GM12878 (cell line): ENCODE measurements around the gene SRSF7. TPM values are rescaled to one million over a fixed set of nuclear protein-coding genes. Genes with fewer than 3 reads are reported as not detected.

Source experiments
- BRCA1 ChIP-seq: IDR thresholded peaks from 2 replicates; pipeline ENCODE4 v1.6.1; 2011; ENCODE audit warnings: low read depth, low read length, improper control_type of control experiment
- CEBPZ ChIP-seq: fragments of 150-350 bp; IDR thresholded peaks from 2 replicates; pipeline ENCODE4 v1.6.1; 2016; ENCODE audit warnings: low read depth, low read length
- CUX1 ChIP-seq: IDR thresholded peaks from 2 replicates; pipeline ENCODE4 v1.6.1; 2012; ENCODE audit warnings: improper control_type of control experiment, low read depth, low read length; ENCODE audit not compliant: insufficient replicate concordance
- EED ChIP-seq: sonication (generic); IDR thresholded peaks from 2 replicates; pipeline ENCODE4 v1.6.1; 2016; ENCODE audit warnings: antibody characterized with exemption, low read depth
- EGR1 ChIP-seq, 2 experiments: IDR thresholded peaks; 1 replicate in 1 of 2; 2 replicates in 1 of 2; pipeline ENCODE4 v1.6.1; 2011 to 2012; ENCODE audit warnings: low read depth in 2 of 2, low read length in 2 of 2, borderline replicate concordance in 1 of 2, mild to moderate bottlenecking in 1 of 2, moderate library complexity in 1 of 2
- HDAC2 ChIP-seq: fragments of 200-600 bp; sonication (generic); IDR thresholded peaks from 2 replicates; pipeline ENCODE4 v1.6.1; 2017
- KLF5 ChIP-seq: fragments of 450-650 bp; IDR thresholded peaks from 2 replicates; pipeline ENCODE4 v1.6.1; 2014; ENCODE audit warnings: mild to moderate bottlenecking; ENCODE audit not compliant: partially characterized antibody
- MTA3 ChIP-seq: IDR thresholded peaks from 2 replicates; pipeline ENCODE4 v1.6.1; 2012; ENCODE audit warnings: low read length, inconsistent platforms, borderline replicate concordance
- PKNOX1 ChIP-seq: fragments of 450-650 bp; IDR thresholded peaks from 2 replicates; pipeline ENCODE4 v1.6.1; 2016; ENCODE audit warnings: mild to moderate bottlenecking
- TCF7 ChIP-seq: IDR thresholded peaks from 2 replicates; pipeline ENCODE4 v1.6.1; 2014; ENCODE audit warnings: antibody characterized with exemption, borderline replicate concordance
- USF2 ChIP-seq: IDR thresholded peaks from 2 replicates; pipeline ENCODE4 v1.6.1; 2011; ENCODE audit warnings: low read depth, low read length, improper control_type of control experiment, borderline replicate concordance
- ZZZ3 ChIP-seq: IDR thresholded peaks from 2 replicates; pipeline ENCODE4 v1.6.1; 2011; ENCODE audit warnings: low read depth; ENCODE audit not compliant: control insufficient read depth, insufficient read length
- polyA plus RNA-seq, 11 experiments: library from polyadenylated mRNA; depleted of rRNA in 4 of 11; unstranded in 6 of 11; stranded (reverse) in 5 of 11; fragments of >200 nt; fragmentation: Nextera tagmentation in 4 of 11; fragmentation: Illumina TruSeq in 1 of 11; extraction: Ambion mirVana in 4 of 11; extraction: Trizol in 1 of 11; gene quantifications; 1 replicate in 1 of 11; 2 replicates in 10 of 11; pipeline versions ENCODE4 v1.2.1 to v1.2.3, GENCODE V29; 2011 to 2016; ENCODE audit warnings: inconsistent platforms in 2 of 11, missing spikeins in 2 of 11, low read depth in 1 of 11
- total RNA-seq, 4 experiments: library from RNA; depleted of rRNA in 3 of 4; stranded (reverse); fragments of >200 nt in 3 of 4; fragmentation: Illumina TruSeq in 1 of 4; extraction: Trizol in 1 of 4; gene quantifications; 2 replicates each; pipeline versions ENCODE4 v1.2.1 to v1.2.3, GENCODE V29; 2013 to 2021
- TF ChIP-seq, protein P1 (sequence below): fragments of 450-650 bp; IDR thresholded peaks from 2 replicates; pipeline ENCODE4 v1.6.1; 2016; ENCODE audit warnings: mild to moderate bottlenecking
- TF ChIP-seq, protein P2 (sequence below), 3 experiments: IDR thresholded peaks in 2 of 3; conservative IDR thresholded peaks in 1 of 3; 2 replicates each; pipeline ENCODE4 v1.5.1; 2011; ENCODE audit warnings: low read depth in 3 of 3, low read length in 3 of 3, mild to moderate bottlenecking in 3 of 3, control low read depth in 2 of 3, moderate library complexity in 2 of 3, inconsistent platforms in 1 of 3, mixed read lengths in 1 of 3; ENCODE audit not compliant: control insufficient read depth in 2 of 3, insufficient read depth in 1 of 3; ENCODE audit errors: extremely low read depth in 1 of 3

The SRSF7 gene
- total and polyA plus RNA-seq, 10 of the 15 experiments (the other 5 are each of a cell fraction or from before 2014, with no cell fraction given) = 205 to 785 (median 408) TPM

- TF ChIP-seq CEBPZ = no peak
- 0 out of 2 replicates have a peak, but pooled peaks have one; percentile 8 for TF ChIP-seq EED
- TF ChIP-seq CUX1 = no peak
- TF ChIP-seq MTA3 = peak; percentile 45; the same call in 1 of the 2 replicates
- no peak for TF ChIP-seq PKNOX1
- TF ChIP-seq, protein P1, sequence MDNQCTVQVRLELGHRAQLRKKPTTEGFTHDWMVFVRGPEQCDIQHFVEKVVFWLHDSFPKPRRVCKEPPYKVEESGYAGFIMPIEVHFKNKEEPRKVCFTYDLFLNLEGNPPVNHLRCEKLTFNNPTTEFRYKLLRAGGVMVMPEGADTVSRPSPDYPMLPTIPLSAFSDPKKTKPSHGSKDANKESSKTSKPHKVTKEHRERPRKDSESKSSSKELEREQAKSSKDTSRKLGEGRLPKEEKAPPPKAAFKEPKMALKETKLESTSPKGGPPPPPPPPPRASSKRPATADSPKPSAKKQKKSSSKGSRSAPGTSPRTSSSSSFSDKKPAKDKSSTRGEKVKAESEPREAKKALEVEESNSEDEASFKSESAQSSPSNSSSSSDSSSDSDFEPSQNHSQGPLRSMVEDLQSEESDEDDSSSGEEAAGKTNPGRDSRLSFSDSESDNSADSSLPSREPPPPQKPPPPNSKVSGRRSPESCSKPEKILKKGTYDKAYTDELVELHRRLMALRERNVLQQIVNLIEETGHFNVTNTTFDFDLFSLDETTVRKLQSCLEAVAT = peak; percentile 98
- TF ChIP-seq EGR1 (IDR thresholded peaks at IDR 0.05; ENCODE audit: borderline replicate concordance in 1 of 2, low read depth in 2 of 2, low read length in 2 of 2) = peak in 1 of 2 experiments; percentile 5; a peak in 1 of 3 replicates
- no peak for TF ChIP-seq HDAC2
- TF ChIP-seq BRCA1 = no peak; the same call in 1 of the 2 replicates
- TF ChIP-seq ZZZ3 = no peak
- peak; percentile 63; the same call in 1 of the 2 replicates for TF ChIP-seq TCF7
- no peak for TF ChIP-seq USF2
- TF ChIP-seq KLF5 = peak; percentile 95
- TF ChIP-seq, protein P2, sequence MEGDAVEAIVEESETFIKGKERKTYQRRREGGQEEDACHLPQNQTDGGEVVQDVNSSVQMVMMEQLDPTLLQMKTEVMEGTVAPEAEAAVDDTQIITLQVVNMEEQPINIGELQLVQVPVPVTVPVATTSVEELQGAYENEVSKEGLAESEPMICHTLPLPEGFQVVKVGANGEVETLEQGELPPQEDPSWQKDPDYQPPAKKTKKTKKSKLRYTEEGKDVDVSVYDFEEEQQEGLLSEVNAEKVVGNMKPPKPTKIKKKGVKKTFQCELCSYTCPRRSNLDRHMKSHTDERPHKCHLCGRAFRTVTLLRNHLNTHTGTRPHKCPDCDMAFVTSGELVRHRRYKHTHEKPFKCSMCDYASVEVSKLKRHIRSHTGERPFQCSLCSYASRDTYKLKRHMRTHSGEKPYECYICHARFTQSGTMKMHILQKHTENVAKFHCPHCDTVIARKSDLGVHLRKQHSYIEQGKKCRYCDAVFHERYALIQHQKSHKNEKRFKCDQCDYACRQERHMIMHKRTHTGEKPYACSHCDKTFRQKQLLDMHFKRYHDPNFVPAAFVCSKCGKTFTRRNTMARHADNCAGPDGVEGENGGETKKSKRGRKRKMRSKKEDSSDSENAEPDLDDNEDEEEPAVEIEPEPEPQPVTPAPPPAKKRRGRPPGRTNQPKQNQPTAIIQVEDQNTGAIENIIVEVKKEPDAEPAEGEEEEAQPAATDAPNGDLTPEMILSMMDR (IDR thresholded peaks at IDR 0.05 in 2 of 3, conservative IDR thresholded peaks at IDR 0.05 in 1 of 3; ENCODE audit: control insufficient read depth in 2 of 3, extremely low read depth in 1 of 3, insufficient read depth in 1 of 3, low read depth in 3 of 3, low read length in 3 of 3) = no peak
Measured at GRCh38 chr2:38750891-38751595, at the start of gene SRSF7 (continued).
